Endothelial cell of hepatic sinusoid (primary cell): ENCODE data around the gene AGAP1.

Experiments
- in situ Hi-C: cut with HindIII; loops from 2 replicates; pipeline ENCODE4 v1.10.0; 2017; ENCODE audit warnings: low sequenced_read_pairs

AGAP1 gene

GRCh38 chr2:235920216-235920865 lies 426.5 kb downstream of the AGAP1 start:
- in situ Hi-C loops, result no loop called here

GRCh38 chr2:235921508-235922191 lies 427.8 kb downstream of the AGAP1 start:
- in situ Hi-C loops, result no loop called here

- in situ Hi-C loops, result no loop called here
Measured at GRCh38 chr2:235922839-235923238, 429.0 kb downstream of the AGAP1 start.

- in situ Hi-C loops, result no loop called here
Measured at GRCh38 chr2:235923859-235924674, 430.2 kb downstream of the AGAP1 start.

GRCh38 chr2:235924675-235925063 lies 430.8 kb downstream of the AGAP1 start:
- in situ Hi-C loops, result loop anchor here (25.0 kb wide), 1 partner anchor 263 kb away; no protein-coding TSS in a partner anchor

- in situ Hi-C loops, result loop anchor here (25.0 kb wide), 1 partner anchor 262 kb away; no protein-coding TSS in a partner anchor
Measured at GRCh38 chr2:235925250-235925919, 431.5 kb downstream of the AGAP1 start.

GRCh38 chr2:235926229-235926628 lies 432.4 kb downstream of the AGAP1 start:
- in situ Hi-C loops, result loop anchor here (25.0 kb wide), 1 partner anchor 261 kb away; no protein-coding TSS in a partner anchor

- in situ Hi-C loops, result loop anchor here (25.0 kb wide), 1 partner anchor 258 kb away; no protein-coding TSS in a partner anchor
Measured at GRCh38 chr2:235928751-235929370, 435.0 kb downstream of the AGAP1 start.

GRCh38 chr2:235930701-235931100 lies 436.9 kb downstream of the AGAP1 start:
- in situ Hi-C loops, result loop anchor here (25.0 kb wide), 1 partner anchor 257 kb away; no protein-coding TSS in a partner anchor

GRCh38 chr2:235931676-235932075 lies 437.8 kb downstream of the AGAP1 start:
- in situ Hi-C loops, result loop anchor here (25.0 kb wide), 1 partner anchor 256 kb away; no protein-coding TSS in a partner anchor

GRCh38 chr2:235934059-235934773 lies 440.4 kb downstream of the AGAP1 start:
- in situ Hi-C loops, result loop anchor here (25.0 kb wide), 1 partner anchor 253 kb away; no protein-coding TSS in a partner anchor

- in situ Hi-C loops, result loop anchor here (25.0 kb wide), 1 partner anchor 252 kb away; no protein-coding TSS in a partner anchor
Measured at GRCh38 chr2:235934774-235935484, 441.1 kb downstream of the AGAP1 start.

- in situ Hi-C loops, result loop anchor here (25.0 kb wide), 1 partner anchor 252 kb away; no protein-coding TSS in a partner anchor
Measured at GRCh38 chr2:235935773-235936172, 441.9 kb downstream of the AGAP1 start.

- in situ Hi-C loops, result loop anchor here (25.0 kb wide), 1 partner anchor 251 kb away; no protein-coding TSS in a partner anchor
Measured at GRCh38 chr2:235936493-235936892, 442.6 kb downstream of the AGAP1 start.

- in situ Hi-C loops, result loop anchor here (25.0 kb wide), 1 partner anchor 250 kb away; no protein-coding TSS in a partner anchor
Measured at GRCh38 chr2:235937087-235937486, 443.2 kb downstream of the AGAP1 start.

GRCh38 chr2:235937526-235937925 lies 443.7 kb downstream of the AGAP1 start:
- in situ Hi-C loops, result loop anchor here (25.0 kb wide), 1 partner anchor 250 kb away; no protein-coding TSS in a partner anchor

- in situ Hi-C loops, result loop anchor here (25.0 kb wide), 1 partner anchor 249 kb away; no protein-coding TSS in a partner anchor
Measured at GRCh38 chr2:235937936-235938335, 444.1 kb downstream of the AGAP1 start.

GRCh38 chr2:235938611-235939010 lies 444.8 kb downstream of the AGAP1 start:
- in situ Hi-C loops, result loop anchor here (25.0 kb wide), 1 partner anchor 249 kb away; no protein-coding TSS in a partner anchor
